Measurements from ENCODE around the gene KIAA1671. TPM values are rescaled to one million over a fixed set of nuclear protein-coding genes. Genes with fewer than 3 reads are reported as not detected.

The KIAA1671 gene
- total and polyA plus RNA-seq, 2 of the 13 experiments (the other 11 are each of a cell fraction or from before 2014, with no cell fraction given): 13.5 to 13.6 TPM

GRCh38 chr22:25120093-25120561 is 167.6 kb downstream of the KIAA1671 start:
- H3K27me3 ChIP-seq (ENCODE audit: control insufficient read depth in 1 of 2, insufficient read depth in 2 of 2, low read length in 2 of 2): no peaks in the 10 kb centered on the region
- peak overlapping the region; percentile 77 for H3K27ac ChIP-seq (ENCODE audit: extremely low read length, insufficient read depth, low read length)
- peak overlapping the region; percentile 78 for H3K4me2 ChIP-seq (ENCODE audit: low read depth, low read length)
- peak; percentile 85 for FAIRE-seq
- H3K4me3 ChIP-seq (replicated peaks in 1 of 3; ENCODE audit: insufficient read depth in 1 of 3, low read depth in 2 of 3, low read length in 3 of 3): peak overlapping the region in 1 of 3 experiments; percentile 51; a peak in 2 of 6 replicates
- ChIA-PET CTCF (ENCODE audit: low intra/inter-chr PET ratio, low total read pairs) (no interaction called here), POLR2A (interaction anchor here (1.6 kb wide), 1 partner anchor 9 kb away, joined by 10 read pairs; no protein-coding TSS in a partner anchor)
- no peak overlapping the region for H2AFZ ChIP-seq (ENCODE audit: low read length)
- BruUV-seq (replicated peaks): no TSS peak
- H3K9ac ChIP-seq (ENCODE audit: insufficient read depth, low read depth, low read length): peak overlapping the region; percentile 61
- peaks cover 23% of the 10 kb centered on the region for H3K79me2 ChIP-seq (ENCODE audit: insufficient read depth, low read length)
- H3K4me1 ChIP-seq (ENCODE audit: insufficient read depth, low read length): peaks cover 54% of the 10 kb centered on the region
- in situ Hi-C loops (cut with HindIII; ENCODE audit: extremely low pct_ligation_motif_present, low pct_unique_long_range_greater_than_20kb) (no loop called here), intact Hi-C loops (cut with micrococcal nuclease; ENCODE audit: unreplicated experiment) (loop anchor here (1.0 to 5.0 kb wide), 2 partner anchors 10 to 38 kb away; no protein-coding TSS in a partner anchor)
- peak; percentile 92 for DNase-seq (ENCODE audit: low spot score)
- H4K20me1 ChIP-seq (ENCODE audit: insufficient read depth, low read length): no peaks in the 10 kb centered on the region
- peak; percentile 98 for ATAC-seq
- H3K36me3 ChIP-seq (replicated peaks in 1 of 2; ENCODE audit: control insufficient read depth in 1 of 2, insufficient read depth in 2 of 2, low read length in 2 of 2): peaks cover 2 to 8% of the 10 kb centered on the region in 2 experiments; a peak in 4 of 5 replicates
- 60% methylated on average over 1 of the region's 3 CpGs for WGBS (ENCODE audit: low lambda C conversion rate)
- H3K9me3 ChIP-seq (ENCODE audit: low read length): no peaks in the 10 kb centered on the region
- TF ChIP-seq, protein P1, sequence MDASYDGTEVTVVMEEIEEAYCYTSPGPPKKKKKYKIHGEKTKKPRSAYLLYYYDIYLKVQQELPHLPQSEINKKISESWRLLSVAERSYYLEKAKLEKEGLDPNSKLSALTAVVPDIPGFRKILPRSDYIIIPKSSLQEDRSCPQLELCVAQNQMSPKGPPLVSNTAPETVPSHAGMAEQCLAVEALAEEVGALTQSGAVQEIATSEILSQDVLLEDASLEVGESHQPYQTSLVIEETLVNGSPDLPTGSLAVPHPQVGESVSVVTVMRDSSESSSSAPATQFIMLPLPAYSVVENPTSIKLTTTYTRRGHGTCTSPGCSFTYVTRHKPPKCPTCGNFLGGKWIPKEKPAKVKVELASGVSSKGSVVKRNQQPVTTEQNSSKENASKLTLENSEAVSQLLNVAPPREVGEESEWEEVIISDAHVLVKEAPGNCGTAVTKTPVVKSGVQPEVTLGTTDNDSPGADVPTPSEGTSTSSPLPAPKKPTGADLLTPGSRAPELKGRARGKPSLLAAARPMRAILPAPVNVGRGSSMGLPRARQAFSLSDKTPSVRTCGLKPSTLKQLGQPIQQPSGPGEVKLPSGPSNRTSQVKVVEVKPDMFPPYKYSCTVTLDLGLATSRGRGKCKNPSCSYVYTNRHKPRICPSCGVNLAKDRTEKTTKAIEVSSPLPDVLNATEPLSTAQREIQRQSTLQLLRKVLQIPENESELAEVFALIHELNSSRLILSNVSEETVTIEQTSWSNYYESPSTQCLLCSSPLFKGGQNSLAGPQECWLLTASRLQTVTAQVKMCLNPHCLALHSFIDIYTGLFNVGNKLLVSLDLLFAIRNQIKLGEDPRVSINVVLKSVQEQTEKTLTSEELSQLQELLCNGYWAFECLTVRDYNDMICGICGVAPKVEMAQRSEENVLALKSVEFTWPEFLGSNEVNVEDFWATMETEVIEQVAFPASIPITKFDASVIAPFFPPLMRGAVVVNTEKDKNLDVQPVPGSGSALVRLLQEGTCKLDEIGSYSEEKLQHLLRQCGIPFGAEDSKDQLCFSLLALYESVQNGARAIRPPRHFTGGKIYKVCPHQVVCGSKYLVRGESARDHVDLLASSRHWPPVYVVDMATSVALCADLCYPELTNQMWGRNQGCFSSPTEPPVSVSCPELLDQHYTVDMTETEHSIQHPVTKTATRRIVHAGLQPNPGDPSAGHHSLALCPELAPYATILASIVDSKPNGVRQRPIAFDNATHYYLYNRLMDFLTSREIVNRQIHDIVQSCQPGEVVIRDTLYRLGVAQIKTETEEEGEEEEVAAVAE (CRISPR knock-in tag; IDR thresholded peaks at IDR 0.05; ENCODE audit: borderline replicate concordance): no peak
- peak; percentile 28; the same call in 1 of the 2 replicates for TF ChIP-seq FOSL2 (CRISPR knock-in tag; IDR thresholded peaks at IDR 0.05)
- TF ChIP-seq ZNF24 (IDR thresholded peaks at IDR 0.05): no peak
- TF ChIP-seq, protein P2, sequence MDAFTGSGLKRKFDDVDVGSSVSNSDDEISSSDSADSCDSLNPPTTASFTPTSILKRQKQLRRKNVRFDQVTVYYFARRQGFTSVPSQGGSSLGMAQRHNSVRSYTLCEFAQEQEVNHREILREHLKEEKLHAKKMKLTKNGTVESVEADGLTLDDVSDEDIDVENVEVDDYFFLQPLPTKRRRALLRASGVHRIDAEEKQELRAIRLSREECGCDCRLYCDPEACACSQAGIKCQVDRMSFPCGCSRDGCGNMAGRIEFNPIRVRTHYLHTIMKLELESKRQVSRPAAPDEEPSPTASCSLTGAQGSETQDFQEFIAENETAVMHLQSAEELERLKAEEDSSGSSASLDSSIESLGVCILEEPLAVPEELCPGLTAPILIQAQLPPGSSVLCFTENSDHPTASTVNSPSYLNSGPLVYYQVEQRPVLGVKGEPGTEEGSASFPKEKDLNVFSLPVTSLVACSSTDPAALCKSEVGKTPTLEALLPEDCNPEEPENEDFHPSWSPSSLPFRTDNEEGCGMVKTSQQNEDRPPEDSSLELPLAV (CRISPR knock-in tag; conservative IDR thresholded peaks at IDR 0.05; ENCODE audit: low read depth): no peak
- TF ChIP-seq FLYWCH1 (CRISPR knock-in tag; IDR thresholded peaks at IDR 0.05): no peak
- TF ChIP-seq, protein P3, sequence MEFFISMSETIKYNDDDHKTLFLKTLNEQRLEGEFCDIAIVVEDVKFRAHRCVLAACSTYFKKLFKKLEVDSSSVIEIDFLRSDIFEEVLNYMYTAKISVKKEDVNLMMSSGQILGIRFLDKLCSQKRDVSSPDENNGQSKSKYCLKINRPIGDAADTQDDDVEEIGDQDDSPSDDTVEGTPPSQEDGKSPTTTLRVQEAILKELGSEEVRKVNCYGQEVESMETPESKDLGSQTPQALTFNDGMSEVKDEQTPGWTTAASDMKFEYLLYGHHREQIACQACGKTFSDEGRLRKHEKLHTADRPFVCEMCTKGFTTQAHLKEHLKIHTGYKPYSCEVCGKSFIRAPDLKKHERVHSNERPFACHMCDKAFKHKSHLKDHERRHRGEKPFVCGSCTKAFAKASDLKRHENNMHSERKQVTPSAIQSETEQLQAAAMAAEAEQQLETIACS (CRISPR knock-in tag; IDR thresholded peaks at IDR 0.05): no peak
- no peak for TF ChIP-seq PITX1 (CRISPR knock-in tag; IDR thresholded peaks at IDR 0.05)
- no peak for TF ChIP-seq REXO4 (CRISPR knock-in tag; IDR thresholded peaks at IDR 0.05; ENCODE audit: borderline replicate concordance)
- TF ChIP-seq, protein P4, sequence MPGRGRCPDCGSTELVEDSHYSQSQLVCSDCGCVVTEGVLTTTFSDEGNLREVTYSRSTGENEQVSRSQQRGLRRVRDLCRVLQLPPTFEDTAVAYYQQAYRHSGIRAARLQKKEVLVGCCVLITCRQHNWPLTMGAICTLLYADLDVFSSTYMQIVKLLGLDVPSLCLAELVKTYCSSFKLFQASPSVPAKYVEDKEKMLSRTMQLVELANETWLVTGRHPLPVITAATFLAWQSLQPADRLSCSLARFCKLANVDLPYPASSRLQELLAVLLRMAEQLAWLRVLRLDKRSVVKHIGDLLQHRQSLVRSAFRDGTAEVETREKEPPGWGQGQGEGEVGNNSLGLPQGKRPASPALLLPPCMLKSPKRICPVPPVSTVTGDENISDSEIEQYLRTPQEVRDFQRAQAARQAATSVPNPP (CRISPR knock-in tag; IDR thresholded peaks at IDR 0.05): no peak
- no peak for TF ChIP-seq KDM6A (CRISPR knock-in tag; IDR thresholded peaks at IDR 0.05; ENCODE audit: low read depth)
- TF ChIP-seq MTF2 (CRISPR knock-in tag; IDR thresholded peaks at IDR 0.05; ENCODE audit: borderline replicate concordance): no peak
- no peak for TF ChIP-seq RFXANK (CRISPR knock-in tag; IDR thresholded peaks at IDR 0.05)
- no peak for TF ChIP-seq SP1 (IDR thresholded peaks at IDR 0.05)
- no peak for TF ChIP-seq SP1 (CRISPR knock-in tag; IDR thresholded peaks at IDR 0.05)
- no peak for TF ChIP-seq TBX2 (CRISPR knock-in tag; IDR thresholded peaks at IDR 0.05; ENCODE audit: borderline replicate concordance)
- TF ChIP-seq HOXA7 (CRISPR knock-in tag; IDR thresholded peaks at IDR 0.05): no peak
